MM.1S (cell line): ENCODE results near the gene CACNA1C.

Experiments
- DNase-seq: peaks from one replicate; pipeline ENCODE4 v3.0.0-alpha.2; 2015
- H2AFZ ChIP-seq: fragments of 300-600 bp; sonication (generic); 2 replicates; pipeline ENCODE4 v1.6.0; 2016; ENCODE audit warnings: antibody characterized with exemption, low read length
- H3F3A ChIP-seq: fragments of 300-600 bp; sonication (generic); 2 replicates; pipeline ENCODE4 v1.6.1; 2016; ENCODE audit warnings: mild to moderate bottlenecking, antibody characterized with exemption, low read length, moderate library complexity, mixed read lengths; ENCODE audit not compliant: insufficient read depth
- H3K27ac ChIP-seq: fragments of 300-600 bp; sonication (generic); 2 replicates; pipeline ENCODE4 v1.5.1; 2016; ENCODE audit warnings: mild to moderate bottlenecking, low read length
- H3K27me3 ChIP-seq: fragments of 300-600 bp; sonication (generic); replicated peaks from 2 replicates; pipeline ENCODE4 v1.6.0; 2016; ENCODE audit warnings: low read length; ENCODE audit not compliant: insufficient read depth
- H3K36me3 ChIP-seq: fragments of 300-600 bp; sonication (generic); replicated peaks from 2 replicates; pipeline ENCODE4 v1.6.1; 2016; ENCODE audit warnings: mild to moderate bottlenecking, low read length, mixed read lengths; ENCODE audit not compliant: insufficient read depth
- H3K4me1 ChIP-seq: fragments of 300-600 bp; sonication (generic); 2 replicates; pipeline ENCODE4 v1.6.1; 2016; ENCODE audit warnings: low read length, mixed read lengths
- H3K4me2 ChIP-seq: fragments of 300-600 bp; sonication (generic); 2 replicates; pipeline ENCODE4 v1.6.0; 2016; ENCODE audit warnings: low read depth, low read length
- H3K4me3 ChIP-seq: fragments of 300-600 bp; sonication (generic); 2 replicates; pipeline ENCODE4 v1.5.1; 2016; ENCODE audit warnings: low read length, mixed read lengths
- H3K79me2 ChIP-seq: fragments of 300-600 bp; sonication (generic); 2 replicates; pipeline ENCODE4 v1.6.1; 2016; ENCODE audit warnings: mixed run types, low read length, mixed read lengths
- H3K9ac ChIP-seq: fragments of 300-600 bp; sonication (generic); 2 replicates; pipeline ENCODE4 v1.6.1; 2016; ENCODE audit warnings: low read length, mixed read lengths
- H3K9me2 ChIP-seq: fragments of 300-600 bp; sonication (generic); replicated peaks from 2 replicates; pipeline ENCODE4 v1.6.1; 2016; ENCODE audit warnings: mild to moderate bottlenecking, low read length, mixed read lengths; ENCODE audit not compliant: insufficient read depth
- H3K9me3 ChIP-seq: fragments of 300-600 bp; sonication (generic); replicated peaks from 2 replicates; pipeline ENCODE4 v1.6.1; 2016; ENCODE audit warnings: mild to moderate bottlenecking, low read length, mixed read lengths; ENCODE audit not compliant: insufficient read depth
- H4K20me1 ChIP-seq: fragments of 300-600 bp; sonication (generic); 2 replicates; pipeline ENCODE4 v1.6.1; 2016; ENCODE audit warnings: mild to moderate bottlenecking, low read length, moderate library complexity, mixed read lengths; ENCODE audit not compliant: insufficient read depth
- EZH2 ChIP-seq: fragments of 300-600 bp; sonication (generic); optimal IDR thresholded peaks from 2 replicates; pipeline ENCODE3; 2017; ENCODE audit warnings: low read depth, mild to moderate bottlenecking, antibody characterized with exemption, low read length, mixed read lengths
- EZH2phosphoT487 ChIP-seq: fragments of 300-600 bp; sonication (generic); IDR thresholded peaks from 2 replicates; pipeline ENCODE4 v1.6.1; 2018; ENCODE audit warnings: antibody characterized with exemption, low read length
- TF ChIP-seq, protein P1 (sequence below): fragments of 300-600 bp; sonication (generic); IDR thresholded peaks from 2 replicates; pipeline ENCODE4 v1.5.1; 2016; ENCODE audit warnings: antibody characterized with exemption, low read length, mixed read lengths

CACNA1C gene

DNA sequence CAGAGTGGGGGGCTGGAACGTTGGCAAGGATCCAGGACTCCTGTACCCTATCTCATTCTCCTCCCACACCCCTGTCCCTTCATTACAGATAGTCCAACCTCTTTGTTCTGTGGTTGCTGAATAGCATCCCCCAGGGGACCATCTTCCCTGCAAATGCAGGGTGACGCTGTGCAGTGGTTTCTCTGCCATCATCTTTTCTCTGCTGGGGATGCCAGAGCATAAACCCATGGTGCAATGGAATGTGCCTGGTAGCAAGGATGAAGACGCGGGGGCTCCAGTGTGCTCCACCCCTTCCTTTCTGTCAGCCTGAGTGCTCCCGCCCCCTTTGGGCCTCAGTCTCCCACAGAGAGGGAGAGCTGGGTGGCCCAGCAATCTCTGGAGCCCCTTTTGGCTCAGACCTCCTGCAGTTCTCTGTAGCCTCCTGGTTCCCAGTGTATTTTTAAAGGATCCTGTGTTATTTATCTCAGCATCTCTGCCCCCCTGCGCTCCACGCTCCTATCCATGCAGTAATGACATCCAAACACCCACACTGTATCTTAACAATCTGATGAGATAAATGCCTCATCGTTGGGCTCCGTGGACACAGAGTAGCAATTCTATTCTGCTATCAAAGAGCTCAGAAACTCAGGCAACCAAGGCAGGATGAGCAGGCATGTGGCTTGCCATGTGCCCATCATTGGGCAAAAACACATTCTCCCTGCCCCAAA lies 212.8 kb downstream of the CACNA1C start:
- Histone ChIP-seq H3K9ac (no peak overlapping the region), H3K4me2 (no peak overlapping the region), H3F3A (no peaks in the 10 kb centered on the region), H3K27me3 (no peaks in the 10 kb centered on the region), H4K20me1 (no peaks in the 10 kb centered on the region), H3K4me1 (no peaks in the 10 kb centered on the region), H3K9me2 (no peaks in the 10 kb centered on the region), H3K79me2 (no peaks in the 10 kb centered on the region), H3K36me3 (no peaks in the 10 kb centered on the region), H2AFZ (no peak overlapping the region), H3K9me3 (no peaks in the 10 kb centered on the region), H3K27ac (no peak overlapping the region), H3K4me3 (no peak overlapping the region)
- TF ChIP-seq EZH2phosphoT487 (no peak), EZH2 (no peak)
- TF ChIP-seq, protein P1, sequence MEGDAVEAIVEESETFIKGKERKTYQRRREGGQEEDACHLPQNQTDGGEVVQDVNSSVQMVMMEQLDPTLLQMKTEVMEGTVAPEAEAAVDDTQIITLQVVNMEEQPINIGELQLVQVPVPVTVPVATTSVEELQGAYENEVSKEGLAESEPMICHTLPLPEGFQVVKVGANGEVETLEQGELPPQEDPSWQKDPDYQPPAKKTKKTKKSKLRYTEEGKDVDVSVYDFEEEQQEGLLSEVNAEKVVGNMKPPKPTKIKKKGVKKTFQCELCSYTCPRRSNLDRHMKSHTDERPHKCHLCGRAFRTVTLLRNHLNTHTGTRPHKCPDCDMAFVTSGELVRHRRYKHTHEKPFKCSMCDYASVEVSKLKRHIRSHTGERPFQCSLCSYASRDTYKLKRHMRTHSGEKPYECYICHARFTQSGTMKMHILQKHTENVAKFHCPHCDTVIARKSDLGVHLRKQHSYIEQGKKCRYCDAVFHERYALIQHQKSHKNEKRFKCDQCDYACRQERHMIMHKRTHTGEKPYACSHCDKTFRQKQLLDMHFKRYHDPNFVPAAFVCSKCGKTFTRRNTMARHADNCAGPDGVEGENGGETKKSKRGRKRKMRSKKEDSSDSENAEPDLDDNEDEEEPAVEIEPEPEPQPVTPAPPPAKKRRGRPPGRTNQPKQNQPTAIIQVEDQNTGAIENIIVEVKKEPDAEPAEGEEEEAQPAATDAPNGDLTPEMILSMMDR, result no peak
- DNase-seq, result no peak

DNA sequence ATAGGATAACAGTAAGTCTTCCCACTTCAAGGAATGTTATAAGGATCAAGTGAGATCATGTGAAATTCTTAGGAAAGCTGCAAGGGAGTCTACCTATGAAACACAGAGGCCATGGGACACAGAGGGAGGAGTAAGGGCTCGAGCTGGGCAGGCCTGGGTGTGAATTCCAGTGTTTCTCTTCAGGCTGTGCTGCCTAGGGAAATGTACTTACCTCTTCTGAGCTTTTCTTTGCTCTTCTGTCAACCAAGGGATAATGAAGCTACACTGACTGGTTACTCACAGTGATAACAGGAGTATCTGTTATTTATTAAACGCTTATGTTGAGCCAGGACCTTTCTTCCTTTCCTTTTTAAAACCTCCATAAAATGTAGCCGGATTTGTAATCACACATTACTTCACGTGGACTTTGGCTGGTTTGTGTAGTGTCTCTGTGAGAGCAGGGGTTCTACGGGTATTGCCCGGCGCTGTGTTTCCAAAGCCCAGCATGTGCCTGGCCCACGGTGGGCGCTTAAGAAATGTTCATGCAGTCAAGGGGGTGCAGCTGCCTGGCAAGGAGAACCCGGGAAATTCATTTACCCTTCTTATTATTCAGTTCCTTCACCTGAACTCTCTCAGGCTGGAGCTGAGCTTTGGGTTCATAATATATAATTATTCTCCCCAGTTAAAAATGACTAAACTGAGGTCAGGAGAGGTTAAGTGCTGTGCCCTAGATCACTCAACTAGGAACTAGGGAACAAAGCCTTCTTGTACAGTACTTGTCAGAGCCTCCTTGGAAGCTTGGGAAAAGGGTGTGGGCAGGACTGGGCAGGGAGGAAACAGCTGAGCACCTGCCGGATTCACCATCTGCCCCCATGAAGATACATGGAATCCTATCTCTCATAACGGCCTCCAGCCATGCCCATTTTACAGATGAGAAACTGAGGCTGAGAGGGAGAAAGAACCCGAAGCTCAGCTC lies 214.2 kb downstream of the CACNA1C start:
- Histone ChIP-seq H3K4me3 (no peak overlapping the region), H3K4me2 (no peak overlapping the region), H3K27me3 (no peaks in the 10 kb centered on the region), H3K36me3 (no peaks in the 10 kb centered on the region), H3K27ac (no peak overlapping the region), H3K9me3 (no peaks in the 10 kb centered on the region), H2AFZ (no peak overlapping the region), H3K9me2 (no peaks in the 10 kb centered on the region), H3K79me2 (no peaks in the 10 kb centered on the region), H4K20me1 (no peaks in the 10 kb centered on the region), H3K4me1 (no peaks in the 10 kb centered on the region), H3F3A (no peaks in the 10 kb centered on the region), H3K9ac (no peak overlapping the region)
- DNase-seq, result no peak
- TF ChIP-seq EZH2phosphoT487 (no peak), EZH2 (no peak)
- TF ChIP-seq, protein P1, result no peak

DNA sequence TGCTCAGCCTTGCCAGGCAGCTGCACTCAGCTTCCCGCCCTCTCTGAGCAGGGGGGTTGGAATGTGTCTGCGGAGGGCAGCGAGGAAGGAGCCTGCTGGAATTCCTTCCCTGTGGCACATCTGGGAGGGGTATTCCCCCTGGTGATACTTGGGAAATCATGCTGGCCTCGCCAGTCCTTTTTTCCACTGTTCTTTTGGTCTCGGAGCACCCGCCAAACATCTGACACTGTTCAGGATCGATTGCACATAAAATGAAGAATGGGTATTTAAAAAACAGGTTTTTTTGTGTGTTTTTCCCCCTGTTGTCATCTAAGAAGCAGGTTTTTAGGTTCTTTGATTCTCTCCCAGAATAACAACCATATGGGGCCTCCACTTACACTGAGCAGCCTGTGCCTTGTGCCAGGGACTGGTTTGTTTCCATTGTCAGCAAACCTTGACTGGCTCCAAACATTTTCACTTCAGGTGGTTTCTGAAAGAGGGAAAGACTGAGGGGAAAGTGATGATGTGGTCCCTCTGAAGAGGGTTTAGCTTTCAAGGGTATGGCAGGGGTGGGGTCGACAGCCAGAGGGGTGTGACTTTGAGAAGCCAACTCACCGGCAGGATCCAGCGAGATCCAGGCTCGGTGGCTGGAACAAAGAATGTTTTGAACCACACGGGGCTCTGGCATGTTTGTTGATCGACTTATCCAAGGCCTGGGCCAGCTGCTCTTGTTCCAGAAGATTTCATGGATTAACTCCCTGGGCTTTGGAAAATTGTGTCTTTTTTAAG lies 215.1 kb downstream of the CACNA1C start:
- Histone ChIP-seq H3K27me3 (no peaks in the 10 kb centered on the region), H4K20me1 (no peaks in the 10 kb centered on the region), H3K4me3 (no peak overlapping the region), H3K9me2 (no peaks in the 10 kb centered on the region), H3K4me1 (no peaks in the 10 kb centered on the region), H3K4me2 (no peak overlapping the region), H3F3A (no peaks in the 10 kb centered on the region), H3K27ac (no peak overlapping the region), H2AFZ (no peak overlapping the region), H3K36me3 (no peaks in the 10 kb centered on the region), H3K79me2 (no peaks in the 10 kb centered on the region), H3K9ac (no peak overlapping the region), H3K9me3 (no peaks in the 10 kb centered on the region)
- no peak for DNase-seq
- TF ChIP-seq EZH2phosphoT487, result no peak
- TF ChIP-seq, protein P1, result no peak
- TF ChIP-seq EZH2, result no peak
